HepG2 (cell line): ENCODE measurements around the gene SPAG8. TPM values are rescaled to one million over a fixed set of nuclear protein-coding genes. Genes with fewer than 3 reads are reported as not detected.
A peak's percentile ranks its signal among the peaks of the same experiment; 100 is the strongest.

Experiments used
- HOXA7 ChIP-seq: sonication (generic); formaldehyde crosslinking; IDR thresholded peaks from 2 replicates; pipeline ENCODE4 v1.8.1; 2022; ENCODE audit warnings: mild to moderate bottlenecking, missing genetic modification reagents, moderate library complexity
- HOXA9 ChIP-seq: sonication (generic); formaldehyde crosslinking; IDR thresholded peaks from 2 replicates; pipeline ENCODE4 v1.8.1; 2022; ENCODE audit warnings: missing genetic modification reagents, mild to moderate bottlenecking, moderate library complexity, borderline replicate concordance
- MBD4 ChIP-seq: IDR thresholded peaks from 2 replicates; pipeline ENCODE4 v1.6.1; 2012; ENCODE audit warnings: low read length, inconsistent platforms, borderline replicate concordance
- NFKB2 ChIP-seq: sonication (generic); formaldehyde crosslinking; IDR thresholded peaks from 2 replicates; pipeline ENCODE4 v1.4.0; 2020; ENCODE audit warnings: missing genetic modification reagents, borderline replicate concordance
- NKX3-1 ChIP-seq: sonication (generic); formaldehyde crosslinking; IDR thresholded peaks from 2 replicates; pipeline ENCODE4 v1.5.0; 2020; ENCODE audit warnings: missing genetic modification reagents
- POLR2G ChIP-seq: fragments of 200-400 bp; formaldehyde crosslinking; IDR thresholded peaks from 2 replicates; pipeline ENCODE4 v1.6.1; 2018; ENCODE audit warnings: mild to moderate bottlenecking, low read depth, low read length, moderate library complexity
- RXRA ChIP-seq: sonication (generic); formaldehyde crosslinking; IDR thresholded peaks from 2 replicates; pipeline ENCODE4 v1.5.1; 2020; ENCODE audit warnings: missing genetic modification reagents
- RXRB ChIP-seq: IDR thresholded peaks from 2 replicates; pipeline ENCODE4 v1.6.1; 2016; ENCODE audit warnings: borderline replicate concordance, missing genetic modification reagents, missing compliant biosample characterization
- SIX4 ChIP-seq: sonication (generic); formaldehyde crosslinking; IDR thresholded peaks from 2 replicates; pipeline ENCODE4 v1.4.0; 2020; ENCODE audit warnings: missing genetic modification reagents
- SMAD9 ChIP-seq: sonication (generic); formaldehyde crosslinking; IDR thresholded peaks from 2 replicates; pipeline ENCODE4 v1.5.1; 2020; ENCODE audit warnings: mild to moderate bottlenecking, missing genetic modification reagents
- SRSF4 ChIP-seq: fragments of 200-400 bp; formaldehyde crosslinking; IDR thresholded peaks from one replicate; pipeline ENCODE4 v1.6.1; 2018; ENCODE audit warnings: mild to moderate bottlenecking, low read depth, low read length, moderate library complexity; ENCODE audit not compliant: poor library complexity, severe bottlenecking
- ZBTB3 ChIP-seq: sonication (generic); formaldehyde crosslinking; IDR thresholded peaks from 2 replicates; pipeline ENCODE4 v1.4.0; 2020; ENCODE audit warnings: low read depth, mild to moderate bottlenecking, moderate library complexity, missing genetic modification reagents, borderline replicate concordance
- ZIK1 ChIP-seq: sonication (generic); formaldehyde crosslinking; IDR thresholded peaks from 2 replicates; pipeline ENCODE4 v1.5.0; 2020; ENCODE audit warnings: mild to moderate bottlenecking, low read depth, missing genetic modification reagents, borderline replicate concordance
- ZNF224 ChIP-seq: sonication (generic); formaldehyde crosslinking; IDR thresholded peaks from 2 replicates; pipeline ENCODE4 v1.5.0; 2020; ENCODE audit warnings: mild to moderate bottlenecking, missing genetic modification reagents
- ZNF24 ChIP-seq: fragments of 450-650 bp; IDR thresholded peaks from 2 replicates; pipeline ENCODE4 v1.6.1; 2017; ENCODE audit warnings: antibody characterized with exemption, mild to moderate bottlenecking
- ZNF335 ChIP-seq: sonication (generic); formaldehyde crosslinking; IDR thresholded peaks from 2 replicates; pipeline ENCODE4 v1.4.0; 2020; ENCODE audit warnings: missing genetic modification reagents
- ZNF343 ChIP-seq: sonication (generic); formaldehyde crosslinking; IDR thresholded peaks from 2 replicates; pipeline ENCODE4 v1.4.0; 2020; ENCODE audit warnings: mild to moderate bottlenecking, missing genetic modification reagents
- ZNF407 ChIP-seq: sonication (generic); formaldehyde crosslinking; IDR thresholded peaks from one replicate; pipeline ENCODE4 v1.5.1; 2020; ENCODE audit warnings: mild to moderate bottlenecking, missing genetic modification reagents; ENCODE audit errors: not compliant biosample characterization
- polyA plus RNA-seq, 8 experiments: library from polyadenylated mRNA; depleted of rRNA in 3 of 8; stranded (reverse) in 7 of 8; unstranded in 1 of 8; fragments of >200 nt; fragmentation: Illumina TruSeq in 4 of 8; extraction: Trizol in 4 of 8; gene quantifications; 2 replicates each; pipeline versions ENCODE4 v1.2.1 to v1.2.3, GENCODE V29; 2011 to 2016; ENCODE audit warnings: low read depth in 4 of 8, missing spikeins in 1 of 8, mixed read lengths in 1 of 8; ENCODE audit not compliant: insufficient read depth in 1 of 8
- total RNA-seq, 5 experiments: library from RNA; depleted of rRNA; stranded (reverse); fragments of >200 nt; fragmentation: Illumina TruSeq; extraction: Trizol; gene quantifications; 2 replicates each; pipeline ENCODE4 v1.2.3, GENCODE V29; 2016; ENCODE audit warnings: low read depth in 1 of 5
- TF ChIP-seq, protein P1 (sequence below): sonication (generic); formaldehyde crosslinking; IDR thresholded peaks from 2 replicates; pipeline ENCODE4 v1.8.0; 2022; ENCODE audit warnings: missing genetic modification reagents, mild to moderate bottlenecking, inconsistent platforms, borderline replicate concordance

The SPAG8 gene
- total and polyA plus RNA-seq, 2 of the 13 experiments (the other 11 are each of a cell fraction or from before 2014, with no cell fraction given), result 0.18 to 0.27 TPM

DNA sequence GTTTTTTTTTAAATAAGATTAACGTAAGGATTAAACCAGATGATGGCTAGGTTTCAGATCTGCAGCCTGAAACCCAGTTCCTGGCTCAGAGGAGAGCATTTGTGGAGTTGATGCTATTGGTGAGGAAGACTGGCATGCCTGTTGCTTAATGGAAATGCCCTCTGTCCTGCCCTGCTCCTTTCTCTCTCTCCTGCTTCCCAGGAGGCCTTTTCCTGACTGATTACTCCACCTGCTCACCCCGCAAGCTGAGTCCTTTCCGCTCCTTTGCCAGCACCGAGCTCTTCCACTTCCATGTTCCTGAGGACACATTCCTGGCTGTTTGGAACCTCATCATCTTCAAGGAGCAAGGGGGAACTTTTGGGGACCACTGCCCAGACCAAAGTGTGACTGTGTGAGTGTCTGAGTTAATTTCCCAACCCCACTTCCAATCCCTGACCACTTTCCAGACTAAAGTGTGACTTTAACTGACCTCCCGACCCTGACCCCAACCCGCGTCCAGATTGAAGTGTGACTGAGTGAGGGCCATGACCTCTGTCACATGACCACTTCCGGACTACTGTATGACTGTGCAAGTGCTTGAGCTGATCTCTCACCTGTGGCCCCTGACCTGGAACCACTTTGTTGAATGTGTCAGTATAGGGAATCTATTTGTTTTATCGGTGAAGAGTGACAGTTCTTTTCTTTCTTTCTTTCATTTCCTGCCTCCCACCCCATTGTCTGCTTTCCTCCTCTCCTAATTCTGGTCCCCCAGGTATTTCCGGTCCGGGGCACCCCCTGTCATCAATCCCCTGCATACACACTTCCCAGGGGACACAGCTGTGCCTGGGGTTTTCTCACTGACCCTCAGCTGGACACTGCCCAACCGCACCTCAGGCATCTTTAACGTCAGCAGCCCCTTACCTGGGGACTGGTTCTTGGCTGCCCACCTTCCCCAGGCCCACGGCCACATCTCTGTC lies 22.5 kb upstream of the SPAG8 start (continued):
- TF ChIP-seq ZNF407 (no peak), NFKB2 (no peak), ZNF335 (CRISPR knock-in tag) (no peak), ZBTB3 (no peak), RXRA (CRISPR knock-in tag) (peak; percentile 78), MBD4 (no peak), ZNF224 (CRISPR knock-in tag) (no peak), ZNF24 (no peak), POLR2G (no peak), ZNF343 (CRISPR knock-in tag) (no peak), ZIK1 (CRISPR knock-in tag) (no peak), NKX3-1 (CRISPR knock-in tag) (no peak), HOXA7 (CRISPR knock-in tag) (no peak), SIX4 (CRISPR knock-in tag) (no peak), SRSF4 (no peak), SMAD9 (CRISPR knock-in tag) (no peak), HOXA9 (CRISPR knock-in tag) (no peak), RXRB (CRISPR knock-in tag) (peak; percentile 73)
- TF ChIP-seq, protein P1, sequence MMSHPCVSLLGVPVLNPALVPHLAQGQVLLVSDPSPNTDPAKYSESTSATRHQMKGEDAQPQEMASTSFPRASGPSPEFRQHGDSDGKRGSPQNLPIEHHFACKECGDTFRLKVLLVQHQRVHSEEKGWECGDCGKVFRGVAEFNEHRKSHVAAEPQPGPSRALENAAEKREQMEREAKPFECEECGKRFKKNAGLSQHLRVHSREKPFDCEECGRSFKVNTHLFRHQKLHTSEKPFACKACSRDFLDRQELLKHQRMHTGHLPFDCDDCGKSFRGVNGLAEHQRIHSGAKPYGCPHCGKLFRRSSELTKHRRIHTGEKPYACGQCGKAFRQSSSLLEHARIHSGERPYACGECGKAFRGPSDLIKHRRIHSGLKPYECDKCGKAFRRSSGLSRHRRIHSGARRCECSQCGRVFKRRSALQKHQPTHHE (CRISPR knock-in tag), result no peak
